H1 (cell line): Measurements from ENCODE around the gene KCNT1. TPM values are rescaled to one million over a fixed set of nuclear protein-coding genes. Genes with fewer than 3 reads are reported as not detected.

Source experiments
- CTCF ChIA-PET: fragments of 300-600 bp; sonication (Branson Sonifier 250); formaldehyde crosslinking; loops from one replicate; lab custom pipeline; 2021; ENCODE audit not compliant: partially characterized antibody; lab: Charles Lee
- POLR2A ChIA-PET: fragments of 300-600 bp; sonication (Branson Sonifier 250); formaldehyde crosslinking; loops from one replicate; lab custom pipeline; 2021; ENCODE audit warnings: inconsistent platforms; ENCODE audit not compliant: partially characterized antibody; lab: Charles Lee
- DNase-seq, 2 experiments: peaks; one replicate each; pipeline versions ENCODE4 v3.0.0 to v3.0.0-alpha.2; 2010 to 2022; ENCODE audit warnings: low spot score in 2 of 2, low read depth in 1 of 2, mixed read lengths in 1 of 2
- FAIRE-seq: peaks from 2 replicates; lab custom pipeline; 2011; peaks lifted over from hg19 to GRCh38; lab: Jason Lieb, UNC
- H2AFZ ChIP-seq: 2 replicates; pipeline ENCODE4 v1.8.1; 2012; ENCODE audit warnings: low read length, inconsistent platforms
- H2AK5ac ChIP-seq: 2 replicates; pipeline ENCODE4 v1.6.1; 2013; ENCODE audit warnings: low read depth, low read length
- H2BK120ac ChIP-seq: replicated peaks from 2 replicates; pipeline ENCODE3; 2013; ENCODE audit warnings: low read depth, low read length, inconsistent platforms
- H2BK12ac ChIP-seq: 2 replicates; pipeline ENCODE4 v1.6.1; 2013; ENCODE audit warnings: low read depth, low read length
- H2BK15ac ChIP-seq: 2 replicates; pipeline ENCODE4 v1.6.1; 2013; ENCODE audit warnings: low read length
- H2BK20ac ChIP-seq: 2 replicates; pipeline ENCODE4 v1.6.1; 2013; ENCODE audit warnings: low read length
- H2BK5ac ChIP-seq: 2 replicates; pipeline ENCODE4 v1.6.1; 2013; ENCODE audit warnings: low read depth, low read length
- H3K14ac ChIP-seq: 2 replicates; pipeline ENCODE4 v1.6.1; 2013; ENCODE audit warnings: inconsistent platforms; ENCODE audit not compliant: insufficient read length
- H3K18ac ChIP-seq: 2 replicates; pipeline ENCODE4 v1.6.1; 2013; ENCODE audit warnings: low read length; ENCODE audit errors: extremely low read depth
- H3K23ac ChIP-seq: 2 replicates; pipeline ENCODE4 v1.6.1; 2013; ENCODE audit warnings: inconsistent platforms; ENCODE audit not compliant: insufficient read length
- H3K23me2 ChIP-seq: 2 replicates; pipeline ENCODE4 v1.6.1; 2013; ENCODE audit warnings: low read depth, low read length
- H3K27ac ChIP-seq: 2 replicates; pipeline ENCODE4 v1.6.1; 2011; ENCODE audit warnings: low read depth, low read length, inconsistent platforms
- H3K27me3 ChIP-seq, 4 experiments: replicated peaks in 1 of 4; 1 replicate in 1 of 4; 2 replicates in 3 of 4; pipeline versions ENCODE4 v1.6.1 to v1.8.1; 2011 to 2013; ENCODE audit warnings: low read length in 3 of 4, mild to moderate bottlenecking in 3 of 4, inconsistent platforms in 2 of 4, mixed read lengths in 2 of 4, moderate library complexity in 1 of 4; ENCODE audit not compliant: control insufficient read depth in 3 of 4, insufficient read depth in 3 of 4; ENCODE audit errors: extremely low read depth in 1 of 4
- H3K36me3 ChIP-seq, 4 experiments: 2 replicates each; pipeline versions ENCODE4 v1.6.1 to v1.8.1; 2011 to 2013; ENCODE audit warnings: mild to moderate bottlenecking in 4 of 4, low read length in 3 of 4, moderate library complexity in 2 of 4, control low read depth in 1 of 4, inconsistent platforms in 1 of 4; ENCODE audit not compliant: insufficient read depth in 4 of 4, control insufficient read depth in 2 of 4
- H3K4ac ChIP-seq: replicated peaks from 2 replicates; pipeline ENCODE3; 2013; ENCODE audit warnings: low read length, low read depth, mixed read lengths, inconsistent platforms; ENCODE audit not compliant: insufficient read length
- H3K4me1 ChIP-seq, 4 experiments: replicated peaks in 1 of 4; 1 replicate in 1 of 4; 2 replicates in 3 of 4; pipeline versions ENCODE4 v1.6.1 to v1.8.1; 2011 to 2013; ENCODE audit warnings: low read length in 3 of 4, inconsistent platforms in 2 of 4, mixed read lengths in 1 of 4; ENCODE audit not compliant: insufficient read depth in 4 of 4, control insufficient read depth in 3 of 4
- H3K4me2 ChIP-seq, 2 experiments: 2 replicates each; pipeline versions ENCODE4 v1.6.1 to v1.8.1; 2011 to 2013; ENCODE audit warnings: low read depth in 2 of 2, low read length in 2 of 2, control low read depth in 1 of 2, inconsistent platforms in 1 of 2, mild to moderate bottlenecking in 1 of 2; ENCODE audit not compliant: insufficient read depth in 1 of 2
- H3K4me3 ChIP-seq, 4 experiments: fragments of 200-600, 300-600 bp in 1 of 4; sonication (generic), shearing (Covaris generic), sonication (Bioruptor Twin) in 1 of 4; 2 replicates each; pipeline versions ENCODE4 v1.5.1 to v1.8.1; 2011 to 2016; ENCODE audit warnings: low read length in 4 of 4, low read depth in 3 of 4, control low read depth in 2 of 4, inconsistent platforms in 2 of 4, mild to moderate bottlenecking in 2 of 4, mixed read lengths in 1 of 4, moderate library complexity in 1 of 4; ENCODE audit not compliant: insufficient read depth in 2 of 4; ENCODE audit errors: extremely low read depth in 1 of 4
- H3K56ac ChIP-seq: replicated peaks from 2 replicates; pipeline ENCODE3; 2013; ENCODE audit warnings: low read depth, mild to moderate bottlenecking, mixed read lengths, low read length, inconsistent platforms; ENCODE audit not compliant: insufficient read length
- H3K79me1 ChIP-seq: 2 replicates; pipeline ENCODE4 v1.6.1; 2013; ENCODE audit warnings: low read depth, low read length, control low read depth
- H3K79me2 ChIP-seq, 2 experiments: 2 replicates each; pipeline versions ENCODE4 v1.6.1 to v1.8.1; 2012 to 2013; ENCODE audit warnings: low read length in 2 of 2, mild to moderate bottlenecking in 2 of 2, inconsistent platforms in 1 of 2; ENCODE audit not compliant: insufficient read depth in 2 of 2, control insufficient read depth in 1 of 2
- H3K9ac ChIP-seq, 4 experiments: replicated peaks in 1 of 4; 1 replicate in 1 of 4; 2 replicates in 3 of 4; pipeline versions ENCODE4 v1.6.1 to v1.8.1; 2011 to 2013; ENCODE audit warnings: low read depth in 3 of 4, low read length in 3 of 4, control low read depth in 2 of 4, mild to moderate bottlenecking in 2 of 4, moderate library complexity in 2 of 4, inconsistent platforms in 1 of 4; ENCODE audit errors: extremely low read depth in 1 of 4
- H3K9me3 ChIP-seq, 2 experiments: 2 replicates each; pipeline versions ENCODE4 v1.6.1 to v1.8.1; 2012 to 2013; ENCODE audit warnings: mild to moderate bottlenecking in 2 of 2, moderate library complexity in 2 of 2, control low read depth in 1 of 2, inconsistent platforms in 1 of 2, low read depth in 1 of 2, low read length in 1 of 2, mixed read lengths in 1 of 2; ENCODE audit not compliant: insufficient read depth in 2 of 2
- H4K20me1 ChIP-seq, 2 experiments: replicated peaks in 1 of 2; 2 replicates each; pipeline versions ENCODE3 to v1.8.1; 2011 to 2013; ENCODE audit warnings: inconsistent platforms in 2 of 2, low read length in 2 of 2, mild to moderate bottlenecking in 1 of 2; ENCODE audit not compliant: insufficient read depth in 2 of 2, control insufficient read depth in 1 of 2
- H4K5ac ChIP-seq: 2 replicates; pipeline ENCODE4 v1.6.1; 2013; ENCODE audit warnings: low read length, low read depth, mixed read lengths, inconsistent platforms; ENCODE audit not compliant: insufficient read length
- H4K8ac ChIP-seq: 2 replicates; pipeline ENCODE4 v1.8.0; 2013; ENCODE audit warnings: mild to moderate bottlenecking, moderate library complexity, low read length, inconsistent platforms; ENCODE audit not compliant: insufficient read depth; ENCODE audit errors: extremely low read depth
- H4K91ac ChIP-seq: replicated peaks from 2 replicates; pipeline ENCODE3; 2013; ENCODE audit warnings: low read length, mixed read lengths, inconsistent platforms; ENCODE audit not compliant: insufficient read length
- KDM4A ChIP-seq: IDR thresholded peaks from one replicate; pipeline ENCODE4 v1.7.1; 2012; ENCODE audit warnings: low read depth, mild to moderate bottlenecking, moderate library complexity, low read length, inconsistent platforms; ENCODE audit not compliant: severe bottlenecking
- SP2 ChIP-seq: IDR thresholded peaks from 2 replicates; pipeline ENCODE4 v1.6.1; 2012; ENCODE audit warnings: mild to moderate bottlenecking, low read length, inconsistent platforms
- TAF1 ChIP-seq: IDR thresholded peaks from 2 replicates; pipeline ENCODE4 v1.6.1; 2011; ENCODE audit warnings: mild to moderate bottlenecking, low read depth, low read length
- WGBS, 2 experiments: shearing (Covaris generic) in 1 of 2; methylation state at CpG; one replicate each; pipeline versions ENCODE4 v1.1.6 to v1.1.7; 2013 to 2015; ENCODE audit warnings: low lambda C conversion rate in 2 of 2, mixed read lengths in 2 of 2, inconsistent platforms in 1 of 2, low coverage in 1 of 2, missing lambda C conversion rate in 1 of 2; ENCODE audit not compliant: insufficient replicate concordance in 2 of 2, insufficient coverage in 1 of 2, insufficient read length in 1 of 2; ENCODE audit errors: extremely low coverage in 1 of 2, missing lambda C conversion rate in 1 of 2; 5-methylcytosine and 5-hydroxymethylcytosine counted together
- polyA plus RNA-seq, 7 experiments: library from polyadenylated mRNA; depleted of rRNA in 3 of 7; stranded (reverse) in 5 of 7; unstranded in 2 of 7; fragments of >200 nt in 5 of 7; fragments of 200-250 nt in 2 of 7; gene quantifications; 1 replicate in 5 of 7; 2 replicates in 1 of 7; 4 replicates in 1 of 7; pipeline versions ENCODE4 v1.2.1 to v1.2.3, GENCODE V29; 2011 to 2013; ENCODE audit warnings: missing spikeins in 2 of 7, mixed read lengths in 2 of 7
- total RNA-seq: library from RNA; stranded (reverse); fragmentation: NEBNext Ultra II Directional; extraction: Animal tissue kit (Norgen Biotek cat#: 25700); gene quantifications from 2 replicates; pipeline ENCODE4 v1.2.1, GENCODE V29; 2021

Gene KCNT1
- total and polyA plus RNA-seq, 2 of the 8 experiments (the other 6 are each of a cell fraction or from before 2014, with no cell fraction given): 0.13 to 0.20 TPM

GRCh38 chr9:135683401-135684034 is 18.5 kb upstream of the KCNT1 start:
- peaks cover 3 to 5% of the 10 kb centered on the region in 2 experiments; a peak in 1 of 4 replicates for H3K9me3 ChIP-seq
- no peak overlapping the region for H3K27ac ChIP-seq
- peaks cover 0 to 13% (median 2%) of the 10 kb centered on the region in 4 experiments; a peak in 4 of 7 replicates for H3K4me1 ChIP-seq
- H2AFZ ChIP-seq: no peak overlapping the region
- no peak overlapping the region for H2AK5ac ChIP-seq
- no peak overlapping the region for H3K18ac ChIP-seq
- H2BK20ac ChIP-seq: no peak overlapping the region
- CTCF ChIA-PET: interaction anchor here (0.7 to 1.3 kb wide), 2 partner anchors 12 to 13 kb away, joined by 3 to 4 read pairs; no protein-coding TSS in a partner anchor
- H3K27me3 ChIP-seq: no peaks in the 10 kb centered on the region; a peak in 1 of 7 replicates
- H3K79me2 ChIP-seq: no peaks in the 10 kb centered on the region
- H3K4me2 ChIP-seq: no peak overlapping the region
- H2BK120ac ChIP-seq: no peak overlapping the region
- no peak for TF ChIP-seq KDM4A
- no peak for TF ChIP-seq SP2
- TF ChIP-seq TAF1: no peak
- H3K79me1 ChIP-seq: no peaks in the 10 kb centered on the region
- no peak overlapping the region for H3K9ac ChIP-seq
- FAIRE-seq: no peak
- H3K23ac ChIP-seq: no peak overlapping the region
- no peak for DNase-seq
- no peak overlapping the region for H2BK12ac ChIP-seq
- POLR2A ChIA-PET: interaction anchor here (1.4 kb wide), 1 partner anchor 10 kb away, joined by 3 read pairs; no protein-coding TSS in a partner anchor
- H4K91ac ChIP-seq: peak overlapping the region; percentile 27
- H3K56ac ChIP-seq: no peak overlapping the region
- H4K8ac ChIP-seq: no peak overlapping the region
- no peaks in the 10 kb centered on the region for H4K20me1 ChIP-seq
- H2BK5ac ChIP-seq: 0 out of 2 replicates have a peak overlapping the region, but pooled peaks have one; percentile 35
- 70% methylated on average over 6 of the region's 15 CpGs; no CpG with 5 or more reads in 1 of the 2 experiments for WGBS, 2 experiments
- no peaks in the 10 kb centered on the region for H3K23me2 ChIP-seq
- no peak overlapping the region for H3K14ac ChIP-seq
- no peak overlapping the region for H3K4me3 ChIP-seq
- H2BK15ac ChIP-seq: no peak overlapping the region; the same call in 1 of the 2 replicates
- no peak overlapping the region for H3K4ac ChIP-seq
- H4K5ac ChIP-seq: no peak overlapping the region
- H3K36me3 ChIP-seq: no peaks in the 10 kb centered on the region
